Spleen (tissue), 11 donors: ENCODE measurements around the gene CALCOCO1. TPM values are rescaled to one million over a fixed set of nuclear protein-coding genes. Genes with fewer than 3 reads are reported as not detected.

Experiments used
- DNase-seq: peaks from one replicate; pipeline ENCODE4 v3.0.0-alpha.2; 2020
- H3K27ac ChIP-seq, 8 donors: fragments of 200-600 bp; sonication (generic) in 7 of 8; 1 replicate in 4 of 8; 2 replicates in 4 of 8; pipeline versions ENCODE4 v1.5.0 to v1.8.0; 2016 to 2021; ENCODE audit warnings: inconsistent platforms in 4 of 8, mild to moderate bottlenecking in 4 of 8, moderate library complexity in 1 of 8
- H3K27me3 ChIP-seq, 7 donors: fragments of 200-600 bp; sonication (generic) in 6 of 7; replicated peaks in 1 of 7; 1 replicate in 4 of 7; 2 replicates in 3 of 7; pipeline versions ENCODE4 v1.5.0 to v1.8.0; 2016 to 2021; ENCODE audit warnings: inconsistent platforms in 3 of 7, mild to moderate bottlenecking in 1 of 7
- H3K36me3 ChIP-seq, 6 donors: fragments of 200-600 bp; sonication (generic) in 5 of 6; 1 replicate in 4 of 6; 2 replicates in 2 of 6; pipeline versions ENCODE4 v1.5.0 to v1.8.0; 2016 to 2021; ENCODE audit warnings: inconsistent platforms in 2 of 6
- H3K4me1 ChIP-seq, 6 donors: fragments of 200-600 bp; sonication (generic) in 5 of 6; 1 replicate in 3 of 6; 2 replicates in 3 of 6; pipeline versions ENCODE4 v1.5.0 to v1.8.0; 2016 to 2021; ENCODE audit warnings: inconsistent platforms in 3 of 6
- H3K4me3 ChIP-seq, 8 donors: fragments of 200-600 bp; sonication (generic) in 7 of 8; 1 replicate in 4 of 8; 2 replicates in 4 of 8; pipeline versions ENCODE4 v1.5.0 to v1.8.0; 2016 to 2021; ENCODE audit warnings: inconsistent platforms in 4 of 8, mild to moderate bottlenecking in 4 of 8, moderate library complexity in 2 of 8
- H3K9me3 ChIP-seq, 8 donors: fragments of 200-600 bp; sonication (generic) in 7 of 8; 1 replicate in 4 of 8; 2 replicates in 4 of 8; pipeline versions ENCODE4 v1.5.0 to v1.8.0; 2016 to 2021; ENCODE audit warnings: inconsistent platforms in 4 of 8
- POLR2A ChIP-seq, 3 donors: fragments of 450-650 bp; IDR thresholded peaks; one replicate each; pipeline ENCODE4 v1.5.1; 2017; ENCODE audit warnings: antibody characterized with exemption in 3 of 3, mild to moderate bottlenecking in 1 of 3
- POLR2AphosphoS5 ChIP-seq, 3 donors: sonication (generic); formaldehyde crosslinking; IDR thresholded peaks; one replicate each; pipeline ENCODE4 v1.5.1; 2017; ENCODE audit warnings: antibody characterized with exemption in 3 of 3
- WGBS, 5 donors: extraction: QIAGEN DNeasy Blood & Tissue Kit in 3 of 5; methylation state at CpG; one replicate each; pipeline versions ENCODE4 v1.1.5 to v1.1.7; 2013 to 2018; 5-methylcytosine and 5-hydroxymethylcytosine counted together
- intact Hi-C: fragments of 100-400 bp; cut with DNase I; formaldehyde crosslinking; loops from one replicate; pipeline ENCODE4 v1.15.0; 2023; ENCODE audit warnings: low total_unique reads
- polyA plus RNA-seq, 3 donors: library from polyadenylated mRNA; stranded (reverse); fragments of 200-250 nt; gene quantifications; one replicate each; pipeline ENCODE4 v1.2.1, GENCODE V29; 2013
- total RNA-seq, 7 donors: library from RNA; depleted of rRNA in 3 of 7; stranded (reverse); fragments of >200 nt in 3 of 7; fragmentation: NEBNext Ultra II Directional in 4 of 7; extraction: Animal tissue kit (Norgen Biotek cat#: 25700) in 4 of 7; gene quantifications; one replicate each; pipeline versions ENCODE4 v1.1.0 to v1.2.1, GENCODE V29; 2016 to 2021
- TF ChIP-seq, protein P1 (sequence below), 11 experiments: fragments of 200-600 bp in 7 of 11; fragments of 450-650 bp in 4 of 11; sonication (generic) in 4 of 11; IDR thresholded peaks in 8 of 11; conservative IDR thresholded peaks in 3 of 11; 1 replicate in 7 of 11; 2 replicates in 4 of 11; pipeline versions ENCODE4 v1.4.0 to v1.8.0; 2016 to 2021; ENCODE audit warnings: antibody characterized with exemption in 11 of 11, inconsistent platforms in 4 of 11, mild to moderate bottlenecking in 1 of 11
- donor health status: healthy with polysubstance abuse.
- donor health status: DM: no; HTN: no; CAD: no; lungs with moderate emphysema.
- donor health status: DM: no; HTN: no; CAD: no.
- donor health status: Bipolar disorder and iron deficiency.
- donor health status: healthy.
- donor health status: DM: no; HTN: no; CAD: no.
- donor health status: DM: yes; HTN: yes; CAD: no.

Gene CALCOCO1
- total and polyA plus RNA-seq, 10 donors = 31.0 to 186 (median 120) TPM

DNA sequence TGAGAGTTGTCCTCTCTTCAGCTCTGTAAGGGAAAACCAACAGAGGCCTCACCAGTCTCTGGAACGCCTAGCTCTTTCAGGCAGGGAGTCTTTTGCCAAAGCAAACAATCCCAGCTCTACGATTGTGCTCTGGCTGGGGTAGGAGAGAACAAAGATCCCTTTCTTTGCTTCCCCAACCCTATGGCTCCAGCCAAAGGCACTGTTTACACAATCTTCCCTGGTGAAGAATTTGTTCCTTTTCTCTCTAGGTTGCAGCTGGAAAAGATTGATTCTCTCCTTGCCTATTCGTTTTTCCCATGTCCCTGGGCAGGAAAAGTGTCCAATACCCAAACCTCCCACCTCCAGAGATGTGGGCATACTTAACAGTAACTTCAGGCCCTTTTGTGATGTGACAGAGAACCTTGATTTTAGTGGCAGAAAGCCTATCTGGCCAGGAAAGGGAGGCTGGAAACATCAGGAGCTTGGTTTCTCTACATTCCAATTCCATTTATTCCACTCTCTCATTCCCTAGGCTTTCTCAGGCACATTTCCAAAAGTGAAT is 68.2 kb downstream of the CALCOCO1 start:
- intact Hi-C loops = no loop called here
- TF ChIP-seq POLR2AphosphoS5 (IDR thresholded peaks at IDR 0.05) (no peak), POLR2A (IDR thresholded peaks at IDR 0.05) (no peak)
- TF ChIP-seq, protein P1, sequence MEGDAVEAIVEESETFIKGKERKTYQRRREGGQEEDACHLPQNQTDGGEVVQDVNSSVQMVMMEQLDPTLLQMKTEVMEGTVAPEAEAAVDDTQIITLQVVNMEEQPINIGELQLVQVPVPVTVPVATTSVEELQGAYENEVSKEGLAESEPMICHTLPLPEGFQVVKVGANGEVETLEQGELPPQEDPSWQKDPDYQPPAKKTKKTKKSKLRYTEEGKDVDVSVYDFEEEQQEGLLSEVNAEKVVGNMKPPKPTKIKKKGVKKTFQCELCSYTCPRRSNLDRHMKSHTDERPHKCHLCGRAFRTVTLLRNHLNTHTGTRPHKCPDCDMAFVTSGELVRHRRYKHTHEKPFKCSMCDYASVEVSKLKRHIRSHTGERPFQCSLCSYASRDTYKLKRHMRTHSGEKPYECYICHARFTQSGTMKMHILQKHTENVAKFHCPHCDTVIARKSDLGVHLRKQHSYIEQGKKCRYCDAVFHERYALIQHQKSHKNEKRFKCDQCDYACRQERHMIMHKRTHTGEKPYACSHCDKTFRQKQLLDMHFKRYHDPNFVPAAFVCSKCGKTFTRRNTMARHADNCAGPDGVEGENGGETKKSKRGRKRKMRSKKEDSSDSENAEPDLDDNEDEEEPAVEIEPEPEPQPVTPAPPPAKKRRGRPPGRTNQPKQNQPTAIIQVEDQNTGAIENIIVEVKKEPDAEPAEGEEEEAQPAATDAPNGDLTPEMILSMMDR (IDR thresholded peaks at IDR 0.05 in 8 of 11, conservative IDR thresholded peaks at IDR 0.05 in 3 of 11) = no peak
- H3K4me1 ChIP-seq = no peaks in the 10 kb centered on the region
- H3K9me3 ChIP-seq = no peaks in the 10 kb centered on the region
- WGBS, 5 donors = 73 to 90% (median 80%) methylated on average over 3 of the region's 3 CpGs
- peaks cover 4 to 34% (median 16%) of the 10 kb centered on the region in 6 donors for H3K36me3 ChIP-seq
- DNase-seq = no peak
- H3K27ac ChIP-seq = peak overlapping the region in 1 of 8 donors; percentile 26
- no peaks in the 10 kb centered on the region for H3K27me3 ChIP-seq
- H3K4me3 ChIP-seq = no peak overlapping the region

Other genes with a start within 250 kb of the CALCOCO1 start
- 10 to 100 TPM; 13.6 to 27.4 (median 20.8) TPM for gene MAP3K12, start 228.0 kb downstream of the CALCOCO1 start, total RNA-seq
- gene MAP3K12, start 228.0 kb downstream of the CALCOCO1 start, polyA plus RNA-seq = 10 to 100 TPM in 2 of 3 donors, 1 to 10 TPM in 1; 8.0 to 13.7 (median 10.9) TPM
- 10 to 100 TPM; 25.9 to 43.7 (median 31.8) TPM for gene TARBP2, start 226.2 kb downstream of the CALCOCO1 start, total RNA-seq
- gene TARBP2, start 226.2 kb downstream of the CALCOCO1 start, polyA plus RNA-seq = 10 to 100 TPM; 29.0 to 57.1 (median 42.7) TPM
- not detected for gene NPFF, start 220.0 kb downstream of the CALCOCO1 start, total RNA-seq
- gene NPFF, start 220.0 kb downstream of the CALCOCO1 start, polyA plus RNA-seq = 1 to 10 TPM in 2 of 3 donors, under 1 TPM in 1; 0.49 to 2.0 (median 1.3) TPM
- gene ATF7, start 101.1 kb downstream of the CALCOCO1 start, total RNA-seq = 10 to 100 TPM; 30.0 to 52.8 (median 47.6) TPM
- gene ATF7, start 101.1 kb downstream of the CALCOCO1 start, polyA plus RNA-seq = 10 to 100 TPM in 1 of 3 donors, 1 to 10 TPM in 2; 6.5 to 12.1 (median 8.5) TPM
- 100 to 1,000 TPM; 231 to 323 (median 282) TPM for gene ATP5MC2, start 51.4 kb downstream of the CALCOCO1 start, total RNA-seq
- 100 to 1,000 TPM; 467 to 526 (median 515) TPM for gene ATP5MC2, start 51.4 kb downstream of the CALCOCO1 start, polyA plus RNA-seq
- gene CISTR, start 24.5 kb upstream of the CALCOCO1 start, total RNA-seq = not detected
- under 1 TPM in 1 of 3 donors, not detected in 2; 0.20 TPM for gene CISTR, start 24.5 kb upstream of the CALCOCO1 start, polyA plus RNA-seq
- not detected for gene HOXC13, start 211.4 kb upstream of the CALCOCO1 start, total RNA-seq
- not detected for gene HOXC13, start 211.4 kb upstream of the CALCOCO1 start, polyA plus RNA-seq
- gene HOXC12, start 227.5 kb upstream of the CALCOCO1 start, total RNA-seq = not detected
- not detected for gene HOXC12, start 227.5 kb upstream of the CALCOCO1 start, polyA plus RNA-seq
- not detected for gene HOXC11, start 245.7 kb upstream of the CALCOCO1 start, total RNA-seq
- not detected for gene HOXC11, start 245.7 kb upstream of the CALCOCO1 start, polyA plus RNA-seq
- gene HOTAIR, start 247.5 kb upstream of the CALCOCO1 start, total RNA-seq = not detected
- not detected for gene HOTAIR, start 247.5 kb upstream of the CALCOCO1 start, polyA plus RNA-seq